ENCODE results near the gene GNA15.
"Not testable (repeated sequence)": the region's sequence is repeated elsewhere in the genome, so short reads cannot be mapped to it uniquely, and the experiment has no call there.

The GNA15 gene

DNA sequence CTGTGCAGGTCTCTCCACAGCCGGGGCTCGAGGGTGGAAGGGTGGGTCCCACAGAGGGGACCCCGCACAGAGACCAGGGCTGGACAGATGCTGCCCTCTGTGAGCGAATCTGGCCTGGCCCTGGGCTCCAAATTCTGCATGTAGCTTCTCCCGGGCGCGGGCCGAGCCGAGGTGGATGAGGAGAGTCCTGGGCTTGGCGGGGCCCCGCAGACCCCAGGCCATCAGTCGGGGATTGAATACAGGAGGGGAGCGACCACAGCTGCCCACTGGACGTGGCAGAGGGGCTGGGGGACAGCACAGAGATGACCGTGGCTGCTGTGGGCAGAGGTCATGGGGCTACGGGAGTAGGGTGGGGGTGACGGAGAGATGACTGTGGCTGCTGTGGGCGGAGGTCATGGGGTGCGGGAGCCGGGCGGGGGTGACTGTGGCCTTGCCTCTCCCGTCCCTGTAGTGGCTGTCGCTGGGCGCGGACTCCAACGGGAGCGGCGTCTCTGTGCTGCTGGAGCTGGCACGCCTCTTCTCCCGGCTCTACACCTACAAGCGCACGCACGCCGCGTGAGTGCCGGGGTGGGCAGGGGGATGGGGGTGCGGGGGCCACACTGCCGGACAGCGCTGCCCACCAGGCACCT is 65.4 kb downstream of the GNA15 start:
- H3K9me3 ChIP-seq (ENCODE audit: low read length) = no peaks in the 10 kb centered on the region
- H3K4me3 ChIP-seq (ENCODE audit: low read depth, low read length, poor library complexity, severe bottlenecking) = no peak overlapping the region
- no peak overlapping the region for H3K27ac ChIP-seq (ENCODE audit: low read depth, low read length, poor library complexity, severe bottlenecking)
- H3K36me3 ChIP-seq (ENCODE audit: insufficient read depth, low read length) = peaks cover 42% of the 10 kb centered on the region
- no peak overlapping the region for H3K9ac ChIP-seq (ENCODE audit: low read length)
- no peak overlapping the region for H3K4me2 ChIP-seq (ENCODE audit: low read length)
- H3K9me2 ChIP-seq (ENCODE audit: low read depth, low read length) = no peaks in the 10 kb centered on the region
- H4K20me1 ChIP-seq (ENCODE audit: insufficient read depth, low read length) = no peaks in the 10 kb centered on the region
- no peaks in the 10 kb centered on the region for H3K4me1 ChIP-seq (ENCODE audit: insufficient read depth, low read length, severe bottlenecking)
- H2AFZ ChIP-seq (ENCODE audit: low read length) = no peak overlapping the region
- H3K79me2 ChIP-seq (ENCODE audit: insufficient read depth, low read length) = no peaks in the 10 kb centered on the region
- no peak for TF ChIP-seq EZH2 (IDR thresholded peaks at IDR 0.05; ENCODE audit: borderline replicate concordance, low read length)
- TF ChIP-seq, protein P1, sequence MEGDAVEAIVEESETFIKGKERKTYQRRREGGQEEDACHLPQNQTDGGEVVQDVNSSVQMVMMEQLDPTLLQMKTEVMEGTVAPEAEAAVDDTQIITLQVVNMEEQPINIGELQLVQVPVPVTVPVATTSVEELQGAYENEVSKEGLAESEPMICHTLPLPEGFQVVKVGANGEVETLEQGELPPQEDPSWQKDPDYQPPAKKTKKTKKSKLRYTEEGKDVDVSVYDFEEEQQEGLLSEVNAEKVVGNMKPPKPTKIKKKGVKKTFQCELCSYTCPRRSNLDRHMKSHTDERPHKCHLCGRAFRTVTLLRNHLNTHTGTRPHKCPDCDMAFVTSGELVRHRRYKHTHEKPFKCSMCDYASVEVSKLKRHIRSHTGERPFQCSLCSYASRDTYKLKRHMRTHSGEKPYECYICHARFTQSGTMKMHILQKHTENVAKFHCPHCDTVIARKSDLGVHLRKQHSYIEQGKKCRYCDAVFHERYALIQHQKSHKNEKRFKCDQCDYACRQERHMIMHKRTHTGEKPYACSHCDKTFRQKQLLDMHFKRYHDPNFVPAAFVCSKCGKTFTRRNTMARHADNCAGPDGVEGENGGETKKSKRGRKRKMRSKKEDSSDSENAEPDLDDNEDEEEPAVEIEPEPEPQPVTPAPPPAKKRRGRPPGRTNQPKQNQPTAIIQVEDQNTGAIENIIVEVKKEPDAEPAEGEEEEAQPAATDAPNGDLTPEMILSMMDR (IDR thresholded peaks at IDR 0.05; ENCODE audit: low read length) = no peak
- no peaks in the 10 kb centered on the region for H3F3A ChIP-seq (ENCODE audit: insufficient read depth, low read length)
- no peaks in the 10 kb centered on the region for H3K27me3 ChIP-seq (ENCODE audit: insufficient read depth, low read length)

DNA sequence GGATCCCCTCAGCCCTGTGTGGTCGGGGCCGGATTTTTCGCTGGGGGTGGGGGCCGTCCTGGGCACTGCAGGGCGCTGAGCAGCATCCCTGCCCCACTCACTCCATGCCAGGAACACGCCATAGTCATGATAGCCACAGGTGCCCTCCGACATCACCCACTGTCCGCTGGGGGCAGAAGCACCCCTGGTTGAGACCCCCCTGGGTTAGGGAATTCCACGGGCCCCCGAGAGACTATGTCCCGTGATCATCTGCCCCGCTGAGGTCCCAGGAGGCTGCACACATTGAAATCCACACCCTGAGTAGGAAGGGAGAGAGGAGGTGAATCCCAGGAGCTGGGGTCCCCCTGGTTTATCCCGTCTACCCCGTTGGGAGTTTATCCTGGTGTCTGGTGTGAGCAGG is 66.1 kb downstream of the GNA15 start:
- no peaks in the 10 kb centered on the region for H3F3A ChIP-seq (ENCODE audit: insufficient read depth, low read length)
- H3K4me3 ChIP-seq (ENCODE audit: low read depth, low read length, poor library complexity, severe bottlenecking) = no peak overlapping the region
- H3K36me3 ChIP-seq (ENCODE audit: insufficient read depth, low read length) = peaks cover 41% of the 10 kb centered on the region
- H3K27me3 ChIP-seq (ENCODE audit: insufficient read depth, low read length) = no peaks in the 10 kb centered on the region
- no peaks in the 10 kb centered on the region for H3K9me2 ChIP-seq (ENCODE audit: low read depth, low read length)
- H3K9me3 ChIP-seq (ENCODE audit: low read length) = no peaks in the 10 kb centered on the region
- no peaks in the 10 kb centered on the region for H3K79me2 ChIP-seq (ENCODE audit: insufficient read depth, low read length)
- H3K27ac ChIP-seq (ENCODE audit: low read depth, low read length, poor library complexity, severe bottlenecking) = no peak overlapping the region
- H3K4me1 ChIP-seq (ENCODE audit: insufficient read depth, low read length, severe bottlenecking) = no peaks in the 10 kb centered on the region
- H2AFZ ChIP-seq (ENCODE audit: low read length) = no peak overlapping the region
- no peak overlapping the region for H3K9ac ChIP-seq (ENCODE audit: low read length)
- TF ChIP-seq, protein P1 (IDR thresholded peaks at IDR 0.05; ENCODE audit: low read length) = no peak
- TF ChIP-seq EZH2 (IDR thresholded peaks at IDR 0.05; ENCODE audit: borderline replicate concordance, low read length) = no peak
- H3K4me2 ChIP-seq (ENCODE audit: low read length) = no peak overlapping the region
- no peaks in the 10 kb centered on the region for H4K20me1 ChIP-seq (ENCODE audit: insufficient read depth, low read length)

DNA sequence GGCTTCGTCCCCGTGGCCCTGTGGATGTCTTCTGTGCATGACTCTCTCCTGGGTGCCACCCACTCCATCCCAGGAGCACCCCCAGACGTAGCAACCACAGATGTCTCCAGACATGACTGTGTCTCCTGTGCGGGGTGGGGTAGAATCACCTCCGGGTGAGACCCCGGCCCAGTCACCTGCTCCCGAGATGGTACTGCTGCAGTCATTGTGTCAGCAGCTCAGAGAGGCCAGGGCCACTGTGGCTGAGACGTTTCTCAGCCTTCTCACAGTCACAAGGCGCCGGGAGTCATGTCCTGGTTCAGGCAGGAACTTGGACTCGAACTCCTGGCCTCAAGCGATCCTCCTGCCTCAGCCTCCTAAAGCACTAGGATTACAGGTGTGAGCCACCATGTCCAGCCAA is 66.5 kb downstream of the GNA15 start:
- H3K36me3 ChIP-seq (ENCODE audit: insufficient read depth, low read length) = peaks cover 42% of the 10 kb centered on the region
- H4K20me1 ChIP-seq (ENCODE audit: insufficient read depth, low read length) = no peaks in the 10 kb centered on the region
- H3K9ac ChIP-seq (ENCODE audit: low read length) = no peak overlapping the region
- no peaks in the 10 kb centered on the region for H3K79me2 ChIP-seq (ENCODE audit: insufficient read depth, low read length)
- TF ChIP-seq, protein P1 (IDR thresholded peaks at IDR 0.05; ENCODE audit: low read length) = no peak
- TF ChIP-seq EZH2 (IDR thresholded peaks at IDR 0.05; ENCODE audit: borderline replicate concordance, low read length) = no peak
- no peaks in the 10 kb centered on the region for H3K9me2 ChIP-seq (ENCODE audit: low read depth, low read length)
- no peaks in the 10 kb centered on the region for H3F3A ChIP-seq (ENCODE audit: insufficient read depth, low read length)
- no peak overlapping the region for H3K4me3 ChIP-seq (ENCODE audit: low read depth, low read length, poor library complexity, severe bottlenecking)
- H3K27me3 ChIP-seq (ENCODE audit: insufficient read depth, low read length) = no peaks in the 10 kb centered on the region
- no peak overlapping the region for H3K27ac ChIP-seq (ENCODE audit: low read depth, low read length, poor library complexity, severe bottlenecking)
- no peak overlapping the region for H2AFZ ChIP-seq (ENCODE audit: low read length)
- H3K4me2 ChIP-seq (ENCODE audit: low read length) = no peak overlapping the region
- no peaks in the 10 kb centered on the region for H3K9me3 ChIP-seq (ENCODE audit: low read length)
- no peaks in the 10 kb centered on the region for H3K4me1 ChIP-seq (ENCODE audit: insufficient read depth, low read length, severe bottlenecking)

DNA sequence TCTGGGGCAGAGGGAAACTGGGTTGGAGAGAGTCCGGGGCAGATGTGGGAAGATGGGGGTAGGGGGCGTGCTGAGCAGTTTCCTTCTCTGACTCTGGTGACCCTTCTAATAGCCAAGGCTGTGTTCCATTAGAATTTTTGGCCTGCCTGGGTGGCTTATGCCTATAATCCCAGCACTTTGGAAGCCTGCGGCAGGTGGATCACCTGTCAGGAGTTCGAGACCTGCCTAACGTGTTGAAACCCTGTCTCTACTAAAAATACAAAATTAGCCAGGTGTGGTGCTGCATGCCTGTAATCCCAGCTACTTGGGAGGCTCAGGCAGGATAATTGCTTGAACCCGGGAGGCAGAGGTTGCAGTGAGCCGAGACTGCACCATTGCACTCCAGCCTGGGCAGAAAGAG is 67.1 kb downstream of the GNA15 start:
- H4K20me1 ChIP-seq (ENCODE audit: insufficient read depth, low read length); H3K9ac ChIP-seq (ENCODE audit: low read length); H3K4me1 ChIP-seq (ENCODE audit: insufficient read depth, low read length, severe bottlenecking); H3F3A ChIP-seq (ENCODE audit: insufficient read depth, low read length); H3K27ac ChIP-seq (ENCODE audit: low read depth, low read length, poor library complexity, severe bottlenecking); H3K79me2 ChIP-seq (ENCODE audit: insufficient read depth, low read length); H3K4me3 ChIP-seq (ENCODE audit: low read depth, low read length, poor library complexity, severe bottlenecking); H3K4me2 ChIP-seq (ENCODE audit: low read length); H2AFZ ChIP-seq (ENCODE audit: low read length); H3K9me3 ChIP-seq (ENCODE audit: low read length); H3K9me2 ChIP-seq (ENCODE audit: low read depth, low read length); H3K27me3 ChIP-seq (ENCODE audit: insufficient read depth, low read length): not testable (repeated sequence)
- peaks cover 47% of the 10 kb centered on the region for H3K36me3 ChIP-seq (ENCODE audit: insufficient read depth, low read length)
